ENCODE data around the gene ST3GAL5.
A peak's percentile ranks its signal among the peaks of the same experiment; 100 is the strongest.

Gene ST3GAL5

GRCh38 chr2:85800586-85800985, 88.2 kb downstream of the ST3GAL5 start:
- Histone ChIP-seq H3K9ac (no peak overlapping the region), H3K4me2 (no peak overlapping the region), H3K27ac (no peak overlapping the region), H3K36me3 (no peaks in the 10 kb centered on the region), H3K4me1 (peaks cover 5 to 17% (median 9%) of the 10 kb centered on the region in 10 experiments; a peak in 17 of 20 replicates), H3K9me3 (replicated peaks in 1 of 11) (peaks cover under 1 to 17% (median 7%) of the 10 kb centered on the region in 11 experiments; a peak in 10 of 22 replicates), H3K27me3 (no peaks in the 10 kb centered on the region), H4K20me1 (peaks cover 0 to 4% (median 0%) of the 10 kb centered on the region in 11 experiments; a peak in 1 of 22 replicates), H3K4me3 (no peak overlapping the region)
- TF ChIP-seq Cebpa-rat (IDR thresholded peaks at IDR 0.05): 0 out of 22 replicates have a peak, but pooled peaks of 1 of the 11 experiments have one; percentile 19

- H3K4me1 ChIP-seq: peaks cover 2 to 12% (median 3%) of the 10 kb centered on the region in 10 experiments; a peak in 17 of 20 replicates
- no peaks in the 10 kb centered on the region for H3K36me3 ChIP-seq
- H3K4me3 ChIP-seq: no peak overlapping the region
- H3K4me2 ChIP-seq: no peak overlapping the region
- no peaks in the 10 kb centered on the region for H3K27me3 ChIP-seq
- H3K9ac ChIP-seq: no peak overlapping the region
- H4K20me1 ChIP-seq: peaks cover 0 to 6% (median 0%) of the 10 kb centered on the region in 11 experiments; a peak in 1 of 22 replicates
- H3K9me3 ChIP-seq (replicated peaks in 1 of 11): peaks cover 0 to 17% (median 7%) of the 10 kb centered on the region in 11 experiments; a peak in 10 of 22 replicates
- no peak overlapping the region for H3K27ac ChIP-seq
- no peak for TF ChIP-seq Cebpa-rat (IDR thresholded peaks at IDR 0.05)
Measured at GRCh38 chr2:85799215-85799956, 89.4 kb downstream of the ST3GAL5 start.

- Histone ChIP-seq H3K9ac (no peak overlapping the region), H3K27me3 (no peaks in the 10 kb centered on the region), H3K4me3 (no peak overlapping the region), H3K27ac (no peak overlapping the region), H3K4me2 (no peak overlapping the region), H4K20me1 (0 out of 22 replicates have a peak, but pooled peaks cover 0 to 6% (median 0%) of the 10 kb centered on the region in 11 experiments), H3K36me3 (no peaks in the 10 kb centered on the region), H3K9me3 (replicated peaks in 1 of 11) (peaks cover 0 to 17% (median 7%) of the 10 kb centered on the region in 11 experiments; a peak in 10 of 22 replicates), H3K4me1 (peaks cover 0 to 4% (median 0%) of the 10 kb centered on the region in 10 experiments; a peak in 3 of 20 replicates)
- TF ChIP-seq Cebpa-rat (IDR thresholded peaks at IDR 0.05): no peak
Measured at GRCh38 chr2:85797921-85798320, 90.9 kb downstream of the ST3GAL5 start.

GRCh38 chr2:85797263-85797660, 91.5 kb downstream of the ST3GAL5 start:
- Histone ChIP-seq H3K27ac (no peak overlapping the region), H3K4me2 (no peak overlapping the region), H3K4me3 (no peak overlapping the region), H4K20me1 (0 out of 22 replicates have a peak, but pooled peaks cover 0 to 6% (median 0%) of the 10 kb centered on the region in 11 experiments), H3K4me1 (peaks cover 0 to 7% (median 4%) of the 10 kb centered on the region in 10 experiments; a peak in 9 of 20 replicates), H3K9ac (no peak overlapping the region), H3K27me3 (no peaks in the 10 kb centered on the region), H3K36me3 (no peaks in the 10 kb centered on the region), H3K9me3 (replicated peaks in 1 of 11) (peaks cover 0 to 13% (median 7%) of the 10 kb centered on the region in 11 experiments; a peak in 10 of 22 replicates)
- TF ChIP-seq Cebpa-rat (IDR thresholded peaks at IDR 0.05): no peak

GRCh38 chr2:85796341-85797262, 92.2 kb downstream of the ST3GAL5 start:
- Histone ChIP-seq H3K36me3 (no peaks in the 10 kb centered on the region), H3K4me2 (no peak overlapping the region), H3K9me3 (replicated peaks in 1 of 11) (peaks cover 0 to 9% (median 6%) of the 10 kb centered on the region in 11 experiments; a peak in 8 of 22 replicates), H3K9ac (no peak overlapping the region), H3K27ac (no peak overlapping the region), H4K20me1 (0 out of 22 replicates have a peak, but pooled peaks cover 0 to 6% (median 0%) of the 10 kb centered on the region in 11 experiments), H3K4me1 (peaks cover 0 to 12% (median 5%) of the 10 kb centered on the region in 10 experiments; a peak in 9 of 20 replicates), H3K27me3 (no peaks in the 10 kb centered on the region), H3K4me3 (no peak overlapping the region)
- TF ChIP-seq Cebpa-rat (IDR thresholded peaks at IDR 0.05): no peak

- H3K27me3 ChIP-seq: no peaks in the 10 kb centered on the region
- peaks cover under 1 to 15% (median 5%) of the 10 kb centered on the region in 10 experiments; a peak in 15 of 20 replicates for H3K4me1 ChIP-seq
- no peak overlapping the region for H3K27ac ChIP-seq
- no peak overlapping the region for H3K4me3 ChIP-seq
- 0 out of 22 replicates have a peak, but pooled peaks cover 0 to 6% (median 0%) of the 10 kb centered on the region in 11 experiments for H4K20me1 ChIP-seq
- no peak overlapping the region for H3K9ac ChIP-seq
- no peak overlapping the region for H3K4me2 ChIP-seq
- no peaks in the 10 kb centered on the region for H3K36me3 ChIP-seq
- TF ChIP-seq Cebpa-rat (IDR thresholded peaks at IDR 0.05): no peak
- H3K9me3 ChIP-seq (replicated peaks in 1 of 11): peaks cover 0 to 4% (median 2%) of the 10 kb centered on the region in 11 experiments; a peak in 8 of 22 replicates
Measured at GRCh38 chr2:85796046-85796340, 92.8 kb downstream of the ST3GAL5 start.

- H3K36me3 ChIP-seq: no peaks in the 10 kb centered on the region
- H3K27me3 ChIP-seq: no peaks in the 10 kb centered on the region
- 0 out of 22 replicates have a peak, but pooled peaks cover 0 to 6% (median 0%) of the 10 kb centered on the region in 11 experiments for H4K20me1 ChIP-seq
- H3K4me3 ChIP-seq: no peak overlapping the region
- no peaks in the 10 kb centered on the region for H3K9me3 ChIP-seq (replicated peaks in 1 of 11)
- H3K4me1 ChIP-seq: peaks cover 6 to 20% (median 9%) of the 10 kb centered on the region in 10 experiments; a peak in 19 of 20 replicates
- H3K27ac ChIP-seq: no peak overlapping the region
- H3K9ac ChIP-seq: no peak overlapping the region
- H3K4me2 ChIP-seq: no peak overlapping the region
- TF ChIP-seq Cebpa-rat (IDR thresholded peaks at IDR 0.05): no peak
Measured at GRCh38 chr2:85795331-85796045, 93.3 kb downstream of the ST3GAL5 start.

- Histone ChIP-seq H3K27me3 (no peaks in the 10 kb centered on the region), H3K4me1 (peaks cover 14 to 28% (median 17%) of the 10 kb centered on the region in 10 experiments; a peak in 19 of 20 replicates), H3K4me3 (no peak overlapping the region), H3K36me3 (no peaks in the 10 kb centered on the region), H4K20me1 (peaks cover 0 to 6% (median 0%) of the 10 kb centered on the region in 11 experiments; a peak in 1 of 22 replicates), H3K9me3 (replicated peaks in 1 of 11) (no peaks in the 10 kb centered on the region), H3K4me2 (no peak overlapping the region), H3K27ac (no peak overlapping the region), H3K9ac (no peak overlapping the region)
- no peak for TF ChIP-seq Cebpa-rat (IDR thresholded peaks at IDR 0.05)
Measured at GRCh38 chr2:85794491-85795121, 94.2 kb downstream of the ST3GAL5 start.

Data from BLaER1 treated with 17β-estradiol and CSF1 and Interleukin-3, amounts not matched to agents 10 nM and 100 nM (cell line).